SK-N-SH (cell line): ENCODE data around the gene TSPAN32. TPM values are rescaled to one million over a fixed set of nuclear protein-coding genes. Genes with fewer than 3 reads are reported as not detected.

Source experiments
- CTCF ChIA-PET: fragments of 300-600, 350-600 bp; formaldehyde crosslinking; extraction: SDS; loops from one replicate; lab custom pipeline; 2021; lab: Yijun Ruan, JAX
- POLR2A ChIA-PET: fragments of 350-600 bp; sonication (Branson Sonifier 250); formaldehyde crosslinking; extraction: SDS; loops from one replicate; lab custom pipeline; 2020; ENCODE audit warnings: antibody characterized with exemption, inconsistent platforms; lab: Yijun Ruan, JAX
- DNase-seq: peaks from one replicate; pipeline ENCODE4 v3.0.0; 2012
- H2AFZ ChIP-seq: fragments of 200-600 bp; sonication (generic); 2 replicates; pipeline ENCODE4 v1.8.1; 2016; ENCODE audit warnings: antibody characterized with exemption, mild to moderate bottlenecking, low read depth
- H3F3A ChIP-seq: fragments of 200-600 bp; sonication (generic); replicated peaks from 2 replicates; pipeline ENCODE3; 2016; ENCODE audit warnings: antibody characterized with exemption, mild to moderate bottlenecking; ENCODE audit not compliant: insufficient read depth
- H3K27ac ChIP-seq, 2 experiments: fragments of 200-500 bp in 1 of 2; fragments of 200-600 bp in 1 of 2; sonication (Bioruptor generic) in 1 of 2; sonication (generic), shearing (Covaris generic) in 1 of 2; 2 replicates each; pipeline versions ENCODE4 v1.5.1 to v1.6.1; 2014 to 2016; ENCODE audit warnings: low read depth in 2 of 2, inconsistent platforms in 1 of 2, low read length in 1 of 2, mild to moderate bottlenecking in 1 of 2, mixed read lengths in 1 of 2
- H3K27me3 ChIP-seq: fragments of 200-600 bp; sonication (generic), shearing (Covaris generic); 2 replicates; pipeline ENCODE4 v1.6.1; 2016; ENCODE audit warnings: mixed run types; ENCODE audit not compliant: insufficient read depth
- H3K36me3 ChIP-seq, 2 experiments: fragments of 200-500 bp in 1 of 2; fragments of 200-600 bp in 1 of 2; sonication (Bioruptor generic) in 1 of 2; sonication (generic) in 1 of 2; replicated peaks in 1 of 2; 2 replicates each; pipeline versions ENCODE3 to v1.5.1; 2014 to 2016; ENCODE audit warnings: low read length in 1 of 2, mild to moderate bottlenecking in 1 of 2; ENCODE audit not compliant: insufficient read depth in 2 of 2, control insufficient read depth in 1 of 2
- H3K4me1 ChIP-seq, 2 experiments: fragments of 200-500 bp in 1 of 2; fragments of 200-600 bp in 1 of 2; sonication (Bioruptor generic) in 1 of 2; sonication (generic), shearing (Covaris generic) in 1 of 2; 2 replicates each; pipeline versions ENCODE4 v1.5.1 to v1.6.1; 2014 to 2016; ENCODE audit warnings: low read depth in 1 of 2, low read length in 1 of 2, mixed run types in 1 of 2; ENCODE audit not compliant: insufficient read depth in 2 of 2, control insufficient read depth in 1 of 2
- H3K4me2 ChIP-seq: fragments of 200-600 bp; sonication (generic), shearing (Covaris generic); 2 replicates; pipeline ENCODE4 v1.6.1; 2017; ENCODE audit warnings: mixed run types
- H3K4me3 ChIP-seq, 2 experiments: fragments of 200-500 bp in 1 of 2; fragments of 200-600 bp in 1 of 2; sonication (Bioruptor generic) in 1 of 2; sonication (generic), shearing (Covaris generic) in 1 of 2; 2 replicates each; pipeline versions ENCODE4 v1.5.1 to v1.8.1; 2014 to 2016; ENCODE audit warnings: low read depth in 2 of 2, inconsistent platforms in 1 of 2, low read length in 1 of 2, mild to moderate bottlenecking in 1 of 2, mixed read lengths in 1 of 2, moderate library complexity in 1 of 2
- H3K79me2 ChIP-seq: fragments of 200-600 bp; sonication (generic); 2 replicates; pipeline ENCODE4 v1.8.1; 2017; ENCODE audit warnings: mild to moderate bottlenecking; ENCODE audit not compliant: insufficient read depth
- H3K9ac ChIP-seq: fragments of 200-600 bp; sonication (generic); 2 replicates; pipeline ENCODE4 v1.6.1; 2017; ENCODE audit warnings: mixed run types
- H3K9me2 ChIP-seq: fragments of 200-600 bp; sonication (generic); 2 replicates; pipeline ENCODE4 v1.6.1; 2017; ENCODE audit warnings: mixed run types
- H3K9me3 ChIP-seq: fragments of 200-600 bp; sonication (generic); 2 replicates; pipeline ENCODE4 v1.6.1; 2017; ENCODE audit warnings: mixed run types, mild to moderate bottlenecking, moderate library complexity
- H4K20me1 ChIP-seq: fragments of 200-600 bp; sonication (generic); 2 replicates; pipeline ENCODE4 v1.6.1; 2017; ENCODE audit warnings: mild to moderate bottlenecking, mixed run types; ENCODE audit not compliant: insufficient read depth
- CTCF ChIP-seq: fragments of 200-600 bp; sonication (generic); IDR thresholded peaks from 2 replicates; pipeline ENCODE4 v1.6.1; 2017; ENCODE audit warnings: antibody characterized with exemption, mild to moderate bottlenecking, moderate library complexity
- ELF1 ChIP-seq: IDR thresholded peaks from 2 replicates; pipeline ENCODE4 v1.4.0; 2012
- GABPA ChIP-seq: IDR thresholded peaks from 2 replicates; pipeline ENCODE4 v1.4.0; 2012; ENCODE audit warnings: low read depth, mild to moderate bottlenecking
- GATA2 ChIP-seq: sonication (generic); formaldehyde crosslinking; IDR thresholded peaks from 2 replicates; pipeline ENCODE4 v1.5.0; 2020; ENCODE audit warnings: mild to moderate bottlenecking, missing genetic modification reagents
- MAX ChIP-seq: IDR thresholded peaks from 2 replicates; pipeline ENCODE4 v1.4.0; 2012; ENCODE audit warnings: low read depth
- MXI1 ChIP-seq: IDR thresholded peaks from 2 replicates; pipeline ENCODE4 v1.6.1; 2012; ENCODE audit warnings: mild to moderate bottlenecking, low read depth, low read length, improper control_type of control experiment
- NFIC ChIP-seq: IDR thresholded peaks from 2 replicates; pipeline ENCODE4 v1.4.0; 2012; ENCODE audit warnings: borderline replicate concordance
- TEAD4 ChIP-seq: IDR thresholded peaks from 2 replicates; pipeline ENCODE4 v1.4.0; 2012; ENCODE audit warnings: mild to moderate bottlenecking, borderline replicate concordance; ENCODE audit not compliant: insufficient read depth
- ZBTB33 ChIP-seq: IDR thresholded peaks from 2 replicates; pipeline ENCODE4 v1.4.0; 2012; ENCODE audit warnings: low read depth, borderline replicate concordance
- WGBS: methylation state at CpG from one replicate; pipeline ENCODE4 v1.1.6; 2017; ENCODE audit warnings: low lambda C conversion rate; 5-methylcytosine and 5-hydroxymethylcytosine counted together
- polyA plus RNA-seq, 3 experiments: library from polyadenylated mRNA; depleted of rRNA; stranded (reverse); fragments of >200 nt; gene quantifications; 2 replicates each; pipeline ENCODE4 v1.2.3, GENCODE V29; 2012
- TF ChIP-seq, protein P1 (sequence below): fragments of 150-350 bp; IDR thresholded peaks from 2 replicates; pipeline ENCODE4 v1.6.1; 2016; ENCODE audit warnings: mild to moderate bottlenecking, low read depth, low read length
- TF ChIP-seq, protein P2 (sequence below): fragments of 150-350 bp; IDR thresholded peaks from 2 replicates; pipeline ENCODE4 v1.6.1; 2017; ENCODE audit warnings: antibody characterized with exemption, low read length, low read depth, borderline replicate concordance

Gene TSPAN32
- polyA plus RNA-seq, 1 of the 3 experiments (the other 2 are of a cell fraction), result 0.12 TPM

DNA sequence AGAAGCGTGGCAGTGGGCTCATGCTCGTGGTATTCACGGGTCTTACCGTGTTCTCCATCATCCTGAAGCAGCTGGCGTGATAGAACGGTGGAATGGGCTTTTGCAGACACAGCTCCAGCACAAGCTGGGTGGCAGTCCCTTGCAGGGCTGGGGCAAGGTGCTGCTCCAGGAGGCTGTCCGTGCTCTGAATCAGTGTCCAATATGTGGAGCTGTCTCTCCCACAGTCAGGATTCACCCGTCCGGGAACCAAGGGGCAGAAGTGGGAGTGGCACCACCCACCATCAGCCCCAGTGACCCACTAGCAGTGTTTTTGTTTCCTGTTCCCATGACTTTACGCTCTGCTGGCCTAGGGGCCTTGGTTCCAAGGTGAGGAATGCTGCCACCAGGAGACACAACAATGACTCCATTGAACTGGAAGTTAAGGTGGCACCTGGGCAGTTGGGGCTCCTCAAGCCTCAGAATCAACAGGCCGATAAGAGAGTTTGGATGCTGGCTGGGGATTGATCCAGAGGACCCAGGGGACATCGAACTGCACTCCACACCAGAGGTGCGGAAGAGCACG lies 58.3 kb downstream of the TSPAN32 start:
- POLR2A ChIA-PET, result no interaction called here
- H2AFZ ChIP-seq, result no peak overlapping the region

More for the DNA sequence above, 58.3 kb downstream of the TSPAN32 start:
- WGBS, result 78% methylated on average over 14 of the region's 14 CpGs
- TF ChIP-seq ELF1, result no peak
- TF ChIP-seq MXI1, result no peak
- TF ChIP-seq GABPA, result no peak
- TF ChIP-seq MAX, result no peak
- TF ChIP-seq ZBTB33, result no peak
- TF ChIP-seq CTCF, result no peak
- TF ChIP-seq GATA2 (CRISPR knock-in tag), result no peak
- TF ChIP-seq, protein P1, sequence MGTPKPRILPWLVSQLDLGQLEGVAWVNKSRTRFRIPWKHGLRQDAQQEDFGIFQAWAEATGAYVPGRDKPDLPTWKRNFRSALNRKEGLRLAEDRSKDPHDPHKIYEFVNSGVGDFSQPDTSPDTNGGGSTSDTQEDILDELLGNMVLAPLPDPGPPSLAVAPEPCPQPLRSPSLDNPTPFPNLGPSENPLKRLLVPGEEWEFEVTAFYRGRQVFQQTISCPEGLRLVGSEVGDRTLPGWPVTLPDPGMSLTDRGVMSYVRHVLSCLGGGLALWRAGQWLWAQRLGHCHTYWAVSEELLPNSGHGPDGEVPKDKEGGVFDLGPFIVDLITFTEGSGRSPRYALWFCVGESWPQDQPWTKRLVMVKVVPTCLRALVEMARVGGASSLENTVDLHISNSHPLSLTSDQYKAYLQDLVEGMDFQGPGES, result no peak
- no peak for TF ChIP-seq TEAD4
- TF ChIP-seq NFIC, result no peak
- TF ChIP-seq, protein P2, sequence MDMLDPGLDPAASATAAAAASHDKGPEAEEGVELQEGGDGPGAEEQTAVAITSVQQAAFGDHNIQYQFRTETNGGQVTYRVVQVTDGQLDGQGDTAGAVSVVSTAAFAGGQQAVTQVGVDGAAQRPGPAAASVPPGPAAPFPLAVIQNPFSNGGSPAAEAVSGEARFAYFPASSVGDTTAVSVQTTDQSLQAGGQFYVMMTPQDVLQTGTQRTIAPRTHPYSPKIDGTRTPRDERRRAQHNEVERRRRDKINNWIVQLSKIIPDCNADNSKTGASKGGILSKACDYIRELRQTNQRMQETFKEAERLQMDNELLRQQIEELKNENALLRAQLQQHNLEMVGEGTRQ, result no peak
- no peak for DNase-seq
- no peaks in the 10 kb centered on the region for H4K20me1 ChIP-seq
- H3K9ac ChIP-seq, result no peak overlapping the region
- H3K4me3 ChIP-seq, result no peak overlapping the region
- H3K79me2 ChIP-seq, result no peaks in the 10 kb centered on the region
- CTCF ChIA-PET, result interaction anchor here (1.5 kb wide), 1 partner anchor 61 kb away, joined by 7 read pairs; no protein-coding TSS in a partner anchor
- no peaks in the 10 kb centered on the region; a peak in 1 of 4 replicates for H3K4me1 ChIP-seq
- H3F3A ChIP-seq, result no peaks in the 10 kb centered on the region
- no peak overlapping the region for H3K4me2 ChIP-seq
- H3K9me3 ChIP-seq, result no peaks in the 10 kb centered on the region
- H3K9me2 ChIP-seq, result no peaks in the 10 kb centered on the region
- no peaks in the 10 kb centered on the region for H3K36me3 ChIP-seq
- H3K27ac ChIP-seq, result no peak overlapping the region
- H3K27me3 ChIP-seq, result no peaks in the 10 kb centered on the region
